HEK293 (cell line): ENCODE results near the gene MAMDC2.

Experiments
- CTCF ChIA-PET: fragments of 350-600 bp; formaldehyde crosslinking; extraction: SDS; loops from one replicate; lab custom pipeline; 2021; ENCODE audit warnings: antibody characterized with exemption; lab: Yijun Ruan, JAX
- POLR2A ChIA-PET: fragments of 300-600 bp; formaldehyde crosslinking; extraction: SDS; loops from one replicate; lab custom pipeline; 2020; ENCODE audit warnings: antibody characterized with exemption, inconsistent platforms; lab: Yijun Ruan, JAX
- H3K27ac ChIP-seq: fragments of 200-500 bp; sonication (Bioruptor generic); 2 replicates; pipeline ENCODE4 v1.5.1; 2014; ENCODE audit warnings: low read depth, low read length, control low read depth, inconsistent platforms; ENCODE audit errors: extremely low read depth
- H3K36me3 ChIP-seq, 2 experiments: fragments of 200-500 bp in 1 of 2; sonication (Bioruptor generic) in 1 of 2; 1 replicate in 1 of 2; 2 replicates in 1 of 2; pipeline ENCODE4 v1.5.1; 2014 to 2017; ENCODE audit warnings: inconsistent platforms in 2 of 2, low read length in 2 of 2; ENCODE audit not compliant: control insufficient read depth in 2 of 2, insufficient read depth in 1 of 2
- H3K4me1 ChIP-seq: fragments of 200-500 bp; sonication (Bioruptor generic); 2 replicates; pipeline ENCODE4 v1.5.1; 2014; ENCODE audit warnings: mild to moderate bottlenecking, low read length, inconsistent platforms; ENCODE audit not compliant: control insufficient read depth, insufficient read depth
- H3K4me3 ChIP-seq: 2 replicates; pipeline ENCODE4 v1.5.1; 2011; ENCODE audit warnings: low read depth, mild to moderate bottlenecking, control low read depth, low read length, moderate library complexity
- H3K9me3 ChIP-seq: fragments of 200-500 bp; sonication (Bioruptor generic); 2 replicates; pipeline ENCODE4 v1.5.1; 2014; ENCODE audit warnings: low read depth, low read length, inconsistent platforms; ENCODE audit not compliant: control insufficient read depth, insufficient read depth
- KLF9 ChIP-seq: fragments of 450-650 bp; formaldehyde crosslinking; IDR thresholded peaks from 2 replicates; pipeline ENCODE4 v1.5.1; 2016; ENCODE audit warnings: missing biosample characterization, missing genetic modification characterization, low read depth
- MEIS1 ChIP-seq: sonication (generic); formaldehyde crosslinking; IDR thresholded peaks from 2 replicates; pipeline ENCODE4 v1.8.1; 2022; ENCODE audit warnings: missing genetic modification reagents, mild to moderate bottlenecking, borderline replicate concordance
- YY1 ChIP-seq: fragments of 450-650 bp; formaldehyde crosslinking; IDR thresholded peaks from 2 replicates; pipeline ENCODE4 v1.5.1; 2018; ENCODE audit warnings: missing biosample characterization, missing genetic modification characterization
- ZBTB20 ChIP-seq: fragments of 450-650 bp; formaldehyde crosslinking; IDR thresholded peaks from 2 replicates; pipeline ENCODE4 v1.5.1; 2016; ENCODE audit warnings: missing biosample characterization, missing genetic modification characterization
- ZBTB7A ChIP-seq: fragments of 450-650 bp; formaldehyde crosslinking; IDR thresholded peaks from 2 replicates; pipeline ENCODE4 v1.5.1; 2016; ENCODE audit warnings: low read depth, missing biosample characterization, missing genetic modification characterization
- ZNF19 ChIP-seq: fragments of 450-650 bp; formaldehyde crosslinking; IDR thresholded peaks from 2 replicates; pipeline ENCODE4; 2016; ENCODE audit warnings: missing biosample characterization, missing genetic modification characterization, low read depth
- ZNF2 ChIP-seq: fragments of 450-650 bp; formaldehyde crosslinking; IDR thresholded peaks from 2 replicates; pipeline ENCODE4 v1.5.1; 2016; ENCODE audit warnings: missing biosample characterization, missing genetic modification characterization
- ZNF223 ChIP-seq: fragments of 450-650 bp; formaldehyde crosslinking; IDR thresholded peaks from 2 replicates; pipeline ENCODE4 v1.5.1; 2016; ENCODE audit warnings: missing biosample characterization, missing genetic modification characterization
- ZNF433 ChIP-seq: fragments of 450-650 bp; formaldehyde crosslinking; IDR thresholded peaks from 2 replicates; pipeline ENCODE4 v1.5.1; 2016; ENCODE audit warnings: missing biosample characterization, missing genetic modification characterization, low read depth
- ZNF501 ChIP-seq: fragments of 450-650 bp; formaldehyde crosslinking; IDR thresholded peaks from 2 replicates; pipeline ENCODE4 v1.5.1; 2016; ENCODE audit warnings: missing biosample characterization, missing genetic modification characterization
- ZNF514 ChIP-seq: fragments of 450-650 bp; formaldehyde crosslinking; IDR thresholded peaks from 2 replicates; pipeline ENCODE4 v1.5.1; 2016; ENCODE audit warnings: missing biosample characterization, missing genetic modification characterization
- ZNF548 ChIP-seq: fragments of 450-650 bp; formaldehyde crosslinking; IDR thresholded peaks from 2 replicates; pipeline ENCODE4 v1.5.1; 2016; ENCODE audit warnings: missing biosample characterization, missing genetic modification characterization
- ZNF555 ChIP-seq: fragments of 450-650 bp; formaldehyde crosslinking; conservative IDR thresholded peaks from 2 replicates; pipeline ENCODE4 v1.5.1; 2017; ENCODE audit warnings: missing biosample characterization, mild to moderate bottlenecking, missing genetic modification characterization, inconsistent platforms
- ZNF571 ChIP-seq: fragments of 450-650 bp; formaldehyde crosslinking; IDR thresholded peaks from 2 replicates; pipeline ENCODE4 v1.5.0; 2017; ENCODE audit warnings: missing biosample characterization, missing genetic modification characterization
- ZNF660 ChIP-seq: fragments of 450-650 bp; IDR thresholded peaks from 2 replicates; pipeline ENCODE4 v1.5.1; 2018; ENCODE audit warnings: missing biosample characterization, mild to moderate bottlenecking, missing genetic modification characterization
- ZNF664 ChIP-seq: fragments of 450-650 bp; formaldehyde crosslinking; IDR thresholded peaks from 2 replicates; pipeline ENCODE4 v1.5.1; 2016; ENCODE audit warnings: missing biosample characterization, missing genetic modification characterization
- ZNF670 ChIP-seq: fragments of 450-650 bp; formaldehyde crosslinking; IDR thresholded peaks from 2 replicates; pipeline ENCODE4 v1.5.1; 2016; ENCODE audit warnings: missing biosample characterization, missing genetic modification characterization, low read depth
- ZNF768 ChIP-seq: fragments of 450-650 bp; formaldehyde crosslinking; IDR thresholded peaks from 2 replicates; pipeline ENCODE4 v1.5.1; 2018; ENCODE audit warnings: missing biosample characterization, mild to moderate bottlenecking, missing genetic modification characterization
- ZNF792 ChIP-seq: fragments of 450-650 bp; formaldehyde crosslinking; IDR thresholded peaks from 2 replicates; pipeline ENCODE4 v1.5.1; 2016; ENCODE audit warnings: missing biosample characterization, missing genetic modification characterization
- ZNF830 ChIP-seq: fragments of 450-650 bp; IDR thresholded peaks from 2 replicates; pipeline ENCODE4 v1.5.0; 2018; ENCODE audit warnings: missing biosample characterization, missing genetic modification characterization, low read depth, mild to moderate bottlenecking, moderate library complexity
- TF ChIP-seq, protein P1 (sequence below): fragments of 450-650 bp; formaldehyde crosslinking; IDR thresholded peaks from 2 replicates; pipeline ENCODE4 v1.5.1; 2017; ENCODE audit warnings: missing biosample characterization, missing genetic modification characterization
- TF ChIP-seq, protein P2 (sequence below): fragments of 450-650 bp; formaldehyde crosslinking; conservative IDR thresholded peaks from 2 replicates; pipeline ENCODE4 v1.5.1; 2016; ENCODE audit warnings: low read depth, missing biosample characterization, missing genetic modification characterization
- TF ChIP-seq, protein P3 (sequence below): fragments of 450-650 bp; formaldehyde crosslinking; IDR thresholded peaks from 2 replicates; pipeline ENCODE4 v1.5.1; 2016; ENCODE audit warnings: missing biosample characterization, missing genetic modification characterization
- TF ChIP-seq, protein P4 (sequence below): fragments of 450-650 bp; formaldehyde crosslinking; IDR thresholded peaks from 2 replicates; pipeline ENCODE4 v1.5.1; 2017; ENCODE audit warnings: missing biosample characterization, missing genetic modification characterization
- TF ChIP-seq, protein P5 (sequence below): fragments of 450-650 bp; formaldehyde crosslinking; IDR thresholded peaks from 2 replicates; pipeline ENCODE4 v1.5.1; 2017; ENCODE audit warnings: missing biosample characterization, mild to moderate bottlenecking, missing genetic modification characterization, moderate library complexity

The MAMDC2 gene

DNA sequence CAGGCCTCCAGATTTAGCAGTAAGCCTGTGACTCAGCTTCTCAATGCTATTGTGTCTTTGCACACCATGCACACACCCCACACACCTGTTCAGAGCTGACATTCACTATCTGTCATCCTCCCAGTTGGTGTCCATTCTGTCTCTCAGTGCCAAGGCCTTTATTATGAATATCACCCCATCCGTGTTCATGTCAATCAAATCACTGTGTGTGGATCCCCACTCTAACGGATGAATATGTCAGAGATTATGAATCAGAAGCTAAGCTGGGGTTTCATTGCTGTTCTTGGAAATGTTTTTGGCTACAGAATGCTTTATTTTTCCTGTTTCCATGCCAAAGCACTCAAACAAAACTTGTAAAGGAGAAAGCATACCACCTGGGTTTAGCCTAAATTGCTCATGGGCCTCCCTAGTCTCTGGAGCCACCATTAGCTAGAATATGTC lies 9.4 kb upstream of the MAMDC2 start:
- H3K36me3 ChIP-seq = no peaks in the 10 kb centered on the region
- ChIA-PET CTCF (interaction anchor here (1.0 kb wide), 1 partner anchor 77 kb away, joined by 4 read pairs; no protein-coding TSS in a partner anchor), POLR2A (no interaction called here)
- no peak overlapping the region for H3K4me3 ChIP-seq
- no peaks in the 10 kb centered on the region for H3K9me3 ChIP-seq
- TF ChIP-seq, protein P1, sequence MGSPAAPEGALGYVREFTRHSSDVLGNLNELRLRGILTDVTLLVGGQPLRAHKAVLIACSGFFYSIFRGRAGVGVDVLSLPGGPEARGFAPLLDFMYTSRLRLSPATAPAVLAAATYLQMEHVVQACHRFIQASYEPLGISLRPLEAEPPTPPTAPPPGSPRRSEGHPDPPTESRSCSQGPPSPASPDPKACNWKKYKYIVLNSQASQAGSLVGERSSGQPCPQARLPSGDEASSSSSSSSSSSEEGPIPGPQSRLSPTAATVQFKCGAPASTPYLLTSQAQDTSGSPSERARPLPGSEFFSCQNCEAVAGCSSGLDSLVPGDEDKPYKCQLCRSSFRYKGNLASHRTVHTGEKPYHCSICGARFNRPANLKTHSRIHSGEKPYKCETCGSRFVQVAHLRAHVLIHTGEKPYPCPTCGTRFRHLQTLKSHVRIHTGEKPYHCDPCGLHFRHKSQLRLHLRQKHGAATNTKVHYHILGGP (tag by site-specific recombination) = no peak
- TF ChIP-seq ZNF792 (tag by site-specific recombination) (no peak), ZNF830 (tag by site-specific recombination) (no peak), ZBTB20 (no peak), ZNF768 (tag by site-specific recombination) (no peak), ZNF548 (tag by site-specific recombination) (no peak), ZNF660 (no peak), ZNF433 (tag by site-specific recombination) (no peak), YY1 (tag by site-specific recombination) (no peak), ZNF571 (tag by site-specific recombination) (no peak), ZNF664 (tag by site-specific recombination) (no peak), ZNF670 (no peak), MEIS1 (CRISPR knock-in tag) (no peak)
- TF ChIP-seq, protein P2, sequence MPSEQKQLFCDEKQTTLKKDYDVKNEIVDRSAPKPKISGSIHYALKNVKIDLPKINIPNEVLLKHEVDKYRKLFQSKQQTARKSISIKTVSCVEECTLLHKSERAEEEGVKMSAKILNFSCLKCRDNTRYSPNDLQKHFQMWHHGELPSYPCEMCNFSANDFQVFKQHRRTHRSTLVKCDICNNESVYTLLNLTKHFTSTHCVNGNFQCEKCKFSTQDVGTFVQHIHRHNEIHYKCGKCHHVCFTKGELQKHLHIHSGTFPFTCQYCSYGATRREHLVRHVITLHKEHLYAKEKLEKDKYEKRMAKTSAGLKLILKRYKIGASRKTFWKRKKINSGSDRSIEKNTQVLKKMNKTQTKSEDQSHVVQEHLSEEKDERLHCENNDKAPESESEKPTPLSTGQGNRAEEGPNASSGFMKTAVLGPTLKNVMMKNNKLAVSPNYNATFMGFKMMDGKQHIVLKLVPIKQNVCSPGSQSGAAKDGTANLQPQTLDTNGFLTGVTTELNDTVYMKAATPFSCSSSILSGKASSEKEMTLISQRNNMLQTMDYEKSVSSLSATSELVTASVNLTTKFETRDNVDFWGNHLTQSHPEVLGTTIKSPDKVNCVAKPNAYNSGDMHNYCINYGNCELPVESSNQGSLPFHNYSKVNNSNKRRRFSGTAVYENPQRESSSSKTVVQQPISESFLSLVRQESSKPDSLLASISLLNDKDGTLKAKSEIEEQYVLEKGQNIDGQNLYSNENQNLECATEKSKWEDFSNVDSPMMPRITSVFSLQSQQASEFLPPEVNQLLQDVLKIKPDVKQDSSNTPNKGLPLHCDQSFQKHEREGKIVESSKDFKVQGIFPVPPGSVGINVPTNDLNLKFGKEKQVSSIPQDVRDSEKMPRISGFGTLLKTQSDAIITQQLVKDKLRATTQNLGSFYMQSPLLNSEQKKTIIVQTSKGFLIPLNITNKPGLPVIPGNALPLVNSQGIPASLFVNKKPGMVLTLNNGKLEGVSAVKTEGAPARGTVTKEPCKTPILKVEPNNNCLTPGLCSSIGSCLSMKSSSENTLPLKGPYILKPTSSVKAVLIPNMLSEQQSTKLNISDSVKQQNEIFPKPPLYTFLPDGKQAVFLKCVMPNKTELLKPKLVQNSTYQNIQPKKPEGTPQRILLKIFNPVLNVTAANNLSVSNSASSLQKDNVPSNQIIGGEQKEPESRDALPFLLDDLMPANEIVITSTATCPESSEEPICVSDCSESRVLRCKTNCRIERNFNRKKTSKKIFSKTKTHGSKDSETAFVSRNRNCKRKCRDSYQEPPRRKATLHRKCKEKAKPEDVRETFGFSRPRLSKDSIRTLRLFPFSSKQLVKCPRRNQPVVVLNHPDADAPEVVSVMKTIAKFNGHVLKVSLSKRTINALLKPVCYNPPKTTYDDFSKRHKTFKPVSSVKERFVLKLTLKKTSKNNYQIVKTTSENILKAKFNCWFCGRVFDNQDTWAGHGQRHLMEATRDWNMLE (tag by site-specific recombination) = no peak
- TF ChIP-seq, protein P3, sequence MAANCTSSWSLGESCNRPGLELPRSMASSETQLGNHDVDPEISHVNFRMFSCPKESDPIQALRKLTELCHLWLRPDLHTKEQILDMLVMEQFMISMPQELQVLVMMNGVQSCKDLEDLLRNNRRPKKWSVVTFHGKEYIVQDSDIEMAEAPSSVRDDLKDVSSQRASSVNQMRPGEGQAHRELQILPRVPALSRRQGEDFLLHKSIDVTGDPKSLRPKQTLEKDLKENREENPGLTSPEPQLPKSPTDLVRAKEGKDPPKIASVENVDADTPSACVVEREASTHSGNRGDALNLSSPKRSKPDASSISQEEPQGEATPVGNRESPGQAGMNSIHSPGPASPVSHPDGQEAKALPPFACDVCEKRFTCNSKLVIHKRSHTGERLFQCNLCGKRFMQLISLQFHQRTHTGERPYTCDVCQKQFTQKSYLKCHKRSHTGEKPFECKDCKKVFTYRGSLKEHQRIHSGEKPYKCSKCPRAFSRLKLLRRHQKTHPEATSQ (tag by site-specific recombination) = no peak
- TF ChIP-seq, all 188 proteins: peak for 0
- no peaks in the 10 kb centered on the region for H3K4me1 ChIP-seq
- H3K27ac ChIP-seq = no peak overlapping the region

DNA sequence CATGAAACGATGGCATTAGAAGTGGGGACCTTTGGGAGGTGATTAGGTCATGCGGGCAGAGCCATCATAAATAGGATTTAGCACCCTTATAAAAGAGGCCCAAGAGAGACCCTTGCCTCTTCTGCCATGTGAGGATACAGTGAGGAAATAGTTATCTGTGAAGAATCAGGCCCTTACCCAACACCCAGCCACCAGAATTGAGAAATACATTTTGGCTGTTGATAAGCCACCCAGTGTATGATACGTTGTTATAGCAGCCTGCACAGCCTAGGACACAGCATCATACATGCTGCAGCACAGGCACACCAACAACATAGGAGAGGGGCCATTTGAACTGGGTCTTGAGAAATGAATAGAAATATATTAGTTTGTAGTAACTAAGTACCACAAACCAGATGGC lies 8.0 kb upstream of the MAMDC2 start:
- Histone ChIP-seq H3K9me3 (no peaks in the 10 kb centered on the region), H3K4me1 (no peaks in the 10 kb centered on the region), H3K4me3 (no peak overlapping the region), H3K27ac (no peak overlapping the region), H3K36me3 (no peaks in the 10 kb centered on the region)
- CTCF ChIA-PET = interaction anchor here (0.6 to 1.2 kb wide), 2 partner anchors 15 to 270 kb away, joined by 3 to 4 read pairs; no protein-coding TSS in a partner anchor
- POLR2A ChIA-PET = no interaction called here
- TF ChIP-seq, protein P4, sequence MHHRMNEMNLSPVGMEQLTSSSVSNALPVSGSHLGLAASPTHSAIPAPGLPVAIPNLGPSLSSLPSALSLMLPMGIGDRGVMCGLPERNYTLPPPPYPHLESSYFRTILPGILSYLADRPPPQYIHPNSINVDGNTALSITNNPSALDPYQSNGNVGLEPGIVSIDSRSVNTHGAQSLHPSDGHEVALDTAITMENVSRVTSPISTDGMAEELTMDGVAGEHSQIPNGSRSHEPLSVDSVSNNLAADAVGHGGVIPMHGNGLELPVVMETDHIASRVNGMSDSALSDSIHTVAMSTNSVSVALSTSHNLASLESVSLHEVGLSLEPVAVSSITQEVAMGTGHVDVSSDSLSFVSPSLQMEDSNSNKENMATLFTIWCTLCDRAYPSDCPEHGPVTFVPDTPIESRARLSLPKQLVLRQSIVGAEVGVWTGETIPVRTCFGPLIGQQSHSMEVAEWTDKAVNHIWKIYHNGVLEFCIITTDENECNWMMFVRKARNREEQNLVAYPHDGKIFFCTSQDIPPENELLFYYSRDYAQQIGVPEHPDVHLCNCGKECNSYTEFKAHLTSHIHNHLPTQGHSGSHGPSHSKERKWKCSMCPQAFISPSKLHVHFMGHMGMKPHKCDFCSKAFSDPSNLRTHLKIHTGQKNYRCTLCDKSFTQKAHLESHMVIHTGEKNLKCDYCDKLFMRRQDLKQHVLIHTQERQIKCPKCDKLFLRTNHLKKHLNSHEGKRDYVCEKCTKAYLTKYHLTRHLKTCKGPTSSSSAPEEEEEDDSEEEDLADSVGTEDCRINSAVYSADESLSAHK = no peak
- TF ChIP-seq ZBTB7A (tag by site-specific recombination) (no peak), ZNF2 (tag by site-specific recombination) (no peak), ZNF792 (tag by site-specific recombination) (no peak), ZNF514 (tag by site-specific recombination) (no peak), ZNF19 (tag by site-specific recombination) (no peak), ZNF223 (tag by site-specific recombination) (no peak), ZNF555 (tag by site-specific recombination) (no peak), ZNF830 (tag by site-specific recombination) (no peak), KLF9 (tag by site-specific recombination) (no peak), ZNF501 (no peak)
- TF ChIP-seq, protein P5, sequence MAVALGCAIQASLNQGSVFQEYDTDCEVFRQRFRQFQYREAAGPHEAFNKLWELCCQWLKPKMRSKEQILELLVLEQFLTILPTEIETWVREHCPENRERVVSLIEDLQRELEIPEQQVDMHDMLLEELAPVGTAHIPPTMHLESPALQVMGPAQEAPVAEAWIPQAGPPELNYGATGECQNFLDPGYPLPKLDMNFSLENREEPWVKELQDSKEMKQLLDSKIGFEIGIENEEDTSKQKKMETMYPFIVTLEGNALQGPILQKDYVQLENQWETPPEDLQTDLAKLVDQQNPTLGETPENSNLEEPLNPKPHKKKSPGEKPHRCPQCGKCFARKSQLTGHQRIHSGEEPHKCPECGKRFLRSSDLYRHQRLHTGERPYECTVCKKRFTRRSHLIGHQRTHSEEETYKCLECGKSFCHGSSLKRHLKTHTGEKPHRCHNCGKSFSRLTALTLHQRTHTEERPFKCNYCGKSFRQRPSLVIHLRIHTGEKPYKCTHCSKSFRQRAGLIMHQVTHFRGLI (tag by site-specific recombination) = no peak
